PC-3 (cell line): ENCODE measurements around the gene HEXIM1.

ENCODE experiments used
- EZH2 ChIP-seq: fragments of 300-600 bp; sonication (generic); IDR thresholded peaks from one replicate; pipeline ENCODE4 v1.6.1; 2017; ENCODE audit warnings: antibody characterized with exemption, mild to moderate bottlenecking, low read length; ENCODE audit not compliant: unreplicated experiment
- EZH2phosphoT487 ChIP-seq: fragments of 300-600 bp; sonication (generic); IDR thresholded peaks from 2 replicates; pipeline ENCODE4 v1.6.1; 2018; ENCODE audit warnings: mild to moderate bottlenecking, antibody characterized with exemption, low read length, borderline replicate concordance
- TF ChIP-seq, protein P1 (sequence below): fragments of 300-600 bp; sonication (generic); conservative IDR thresholded peaks from 2 replicates; pipeline ENCODE4 v1.5.1; 2017; ENCODE audit warnings: antibody characterized with exemption, low read depth, mild to moderate bottlenecking, low read length

DNA sequence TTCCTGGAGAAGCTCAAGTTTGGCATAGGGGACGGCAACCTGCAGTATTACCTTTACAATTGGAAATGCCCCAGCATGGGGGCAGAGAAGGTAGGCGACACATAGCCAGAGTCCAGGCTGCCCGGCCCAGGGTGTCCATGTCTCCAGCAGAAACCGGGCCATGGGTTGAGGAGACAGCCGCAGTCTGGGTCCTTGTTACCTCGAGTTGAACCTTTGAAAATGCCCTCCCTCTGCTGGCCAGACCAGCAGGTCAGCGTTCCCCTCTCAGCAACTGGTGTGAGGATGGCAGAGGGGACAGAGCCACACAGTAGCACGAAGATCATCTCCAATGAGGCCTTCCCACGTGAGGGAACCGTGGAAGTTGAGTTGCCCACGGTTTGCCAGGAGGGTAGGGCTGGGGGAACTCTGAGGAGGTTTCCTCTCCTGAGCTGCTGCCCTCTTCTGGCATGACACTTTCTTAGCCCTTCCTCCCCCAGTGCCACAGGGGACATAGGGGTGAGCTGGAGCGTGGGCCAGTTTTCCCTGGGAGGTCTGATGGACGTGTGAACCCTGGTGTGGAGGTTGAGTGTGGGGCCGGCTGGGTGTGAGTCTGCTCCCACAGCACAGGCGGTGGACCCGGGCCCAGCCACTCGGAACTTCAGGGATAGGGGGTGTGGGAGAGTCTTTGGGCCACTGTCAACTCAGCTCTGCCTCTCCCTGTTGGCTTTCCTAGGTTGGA, 43.2 kb upstream of the HEXIM1 start:
- TF ChIP-seq, protein P1, sequence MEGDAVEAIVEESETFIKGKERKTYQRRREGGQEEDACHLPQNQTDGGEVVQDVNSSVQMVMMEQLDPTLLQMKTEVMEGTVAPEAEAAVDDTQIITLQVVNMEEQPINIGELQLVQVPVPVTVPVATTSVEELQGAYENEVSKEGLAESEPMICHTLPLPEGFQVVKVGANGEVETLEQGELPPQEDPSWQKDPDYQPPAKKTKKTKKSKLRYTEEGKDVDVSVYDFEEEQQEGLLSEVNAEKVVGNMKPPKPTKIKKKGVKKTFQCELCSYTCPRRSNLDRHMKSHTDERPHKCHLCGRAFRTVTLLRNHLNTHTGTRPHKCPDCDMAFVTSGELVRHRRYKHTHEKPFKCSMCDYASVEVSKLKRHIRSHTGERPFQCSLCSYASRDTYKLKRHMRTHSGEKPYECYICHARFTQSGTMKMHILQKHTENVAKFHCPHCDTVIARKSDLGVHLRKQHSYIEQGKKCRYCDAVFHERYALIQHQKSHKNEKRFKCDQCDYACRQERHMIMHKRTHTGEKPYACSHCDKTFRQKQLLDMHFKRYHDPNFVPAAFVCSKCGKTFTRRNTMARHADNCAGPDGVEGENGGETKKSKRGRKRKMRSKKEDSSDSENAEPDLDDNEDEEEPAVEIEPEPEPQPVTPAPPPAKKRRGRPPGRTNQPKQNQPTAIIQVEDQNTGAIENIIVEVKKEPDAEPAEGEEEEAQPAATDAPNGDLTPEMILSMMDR: no peak; the same call in none of the 2 replicates
- TF ChIP-seq EZH2 (no peak), EZH2phosphoT487 (no peak)
